GM19239 (cell line): ENCODE data around the gene ADM.

Experiments
- DNase-seq: peaks from one replicate; pipeline ENCODE4 v3.0.0; 2011; ENCODE audit warnings: low spot score; ENCODE audit not compliant: insufficient read length
- FAIRE-seq: peaks from 2 replicates; lab custom pipeline; 2011; peaks lifted over from hg19 to GRCh38; lab: Jason Lieb, UNC

The ADM gene

GRCh38 chr11:10356161-10356560, 51.3 kb downstream of the ADM start:
- DNase-seq (no peak), FAIRE-seq (no peak)
